Measurements from ENCODE around the gene FDPS.
A peak's percentile ranks its signal among the peaks of the same experiment; 100 is the strongest.

FDPS gene

GRCh38 chr1:155320661-155321617, 12.3 kb downstream of the FDPS start, which contains the start of gene RUSC1:
Gene RUSC1 (plus strand): TSS chr1:155320894. CDS start chr1:155321774, 880 bp downstream.
- Histone ChIP-seq H3K27ac (ENCODE audit: low read depth, low read length) (0 out of 2 replicates have a peak within 1 kb of the TSS, but pooled peaks have one; percentile 13), H3K27me3 (ENCODE audit: insufficient read depth, low read length) (peaks cover 10% of the 10 kb centered on the region; the same call in 1 of the 2 replicates), H3K9ac (ENCODE audit: low read depth, low read length) (no peak within 1 kb of the TSS; the same call in 1 of the 2 replicates), H3K4me1 (ENCODE audit: insufficient read depth, low read length) (peaks cover 11% of the 10 kb centered on the region; the same call in 1 of the 2 replicates), H3K4me3 (ENCODE audit: low read length) (peak within 1 kb of the TSS; percentile 90), H3K9me3 (ENCODE audit: insufficient read depth, low read depth, low read length) (no peaks in the 10 kb centered on the region), H3K36me3 (ENCODE audit: insufficient read depth, low read length) (peaks cover 45% of the 10 kb centered on the region)
- WGBS = 10% methylated on average over 51 of the region's 51 CpGs

DNA sequence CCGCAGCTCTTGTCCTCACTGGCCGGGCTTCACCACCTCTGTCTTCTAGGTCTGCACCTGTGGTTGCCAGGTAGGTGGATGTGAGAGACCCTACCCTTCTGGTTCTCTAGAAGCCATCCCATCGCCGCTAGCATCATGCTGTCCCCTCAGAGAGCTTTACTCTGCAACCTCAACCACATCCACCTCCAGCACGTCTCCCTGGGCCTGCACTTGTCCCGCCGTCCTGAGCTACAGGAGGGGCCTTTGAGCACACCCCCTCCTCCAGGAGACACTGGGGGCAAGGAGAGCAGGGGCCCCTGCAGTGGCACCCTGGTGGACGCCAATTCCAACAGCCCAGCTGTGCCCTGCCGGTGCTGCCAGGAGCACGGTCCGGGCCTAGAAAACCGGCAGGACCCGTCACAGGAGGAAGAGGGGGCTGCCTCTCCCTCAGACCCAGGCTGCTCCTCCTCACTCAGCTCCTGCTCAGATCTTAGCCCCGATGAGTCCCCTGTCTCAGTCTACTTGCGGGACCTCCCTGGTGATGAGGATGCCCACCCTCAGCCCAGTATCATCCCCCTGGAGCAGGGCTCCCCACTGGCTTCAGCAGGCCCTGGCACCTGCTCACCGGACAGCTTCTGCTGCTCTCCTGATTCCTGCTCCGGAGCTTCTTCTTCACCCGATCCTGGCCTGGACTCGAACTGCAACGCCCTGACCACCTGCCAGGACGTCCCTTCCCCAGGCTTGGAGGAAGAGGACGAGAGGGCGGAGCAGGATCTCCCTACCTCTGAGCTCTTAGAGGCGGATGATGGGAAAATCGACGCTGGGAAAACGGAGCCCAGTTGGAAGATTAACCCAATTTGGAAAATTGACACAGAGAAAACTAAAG, 13.2 kb downstream of the FDPS start:
- Histone ChIP-seq H3K4me1 (ENCODE audit: insufficient read depth, low read length) (peaks cover 11% of the 10 kb centered on the region; the same call in 1 of the 2 replicates), H3K4me3 (ENCODE audit: low read length) (peak overlapping the region; percentile 90), H3K27ac (ENCODE audit: low read depth, low read length) (no peak overlapping the region), H3K9me3 (ENCODE audit: insufficient read depth, low read depth, low read length) (no peaks in the 10 kb centered on the region), H3K9ac (ENCODE audit: low read depth, low read length) (0 out of 2 replicates have a peak overlapping the region, but pooled peaks have one; percentile 7), H3K27me3 (ENCODE audit: insufficient read depth, low read length) (peaks cover 10% of the 10 kb centered on the region; the same call in 1 of the 2 replicates), H3K36me3 (ENCODE audit: insufficient read depth, low read length) (peaks cover 45% of the 10 kb centered on the region)
- 33% methylated on average over 27 of the region's 27 CpGs for WGBS

- Histone ChIP-seq H3K9me3 (ENCODE audit: insufficient read depth, low read depth, low read length) (no peaks in the 10 kb centered on the region), H3K36me3 (ENCODE audit: insufficient read depth, low read length) (peaks cover 45% of the 10 kb centered on the region), H3K27ac (ENCODE audit: low read depth, low read length) (no peak overlapping the region), H3K9ac (ENCODE audit: low read depth, low read length) (0 out of 2 replicates have a peak overlapping the region, but pooled peaks have one; percentile 7), H3K4me1 (ENCODE audit: insufficient read depth, low read length) (peaks cover 11% of the 10 kb centered on the region; the same call in 1 of the 2 replicates), H3K4me3 (ENCODE audit: low read length) (peak overlapping the region; percentile 90), H3K27me3 (ENCODE audit: insufficient read depth, low read length) (peaks cover 10% of the 10 kb centered on the region; the same call in 1 of the 2 replicates)
- 2% methylated on average over 28 of the region's 28 CpGs for WGBS
Observed at GRCh38 chr1:155322571-155322952, 13.9 kb downstream of the FDPS start.

DNA sequence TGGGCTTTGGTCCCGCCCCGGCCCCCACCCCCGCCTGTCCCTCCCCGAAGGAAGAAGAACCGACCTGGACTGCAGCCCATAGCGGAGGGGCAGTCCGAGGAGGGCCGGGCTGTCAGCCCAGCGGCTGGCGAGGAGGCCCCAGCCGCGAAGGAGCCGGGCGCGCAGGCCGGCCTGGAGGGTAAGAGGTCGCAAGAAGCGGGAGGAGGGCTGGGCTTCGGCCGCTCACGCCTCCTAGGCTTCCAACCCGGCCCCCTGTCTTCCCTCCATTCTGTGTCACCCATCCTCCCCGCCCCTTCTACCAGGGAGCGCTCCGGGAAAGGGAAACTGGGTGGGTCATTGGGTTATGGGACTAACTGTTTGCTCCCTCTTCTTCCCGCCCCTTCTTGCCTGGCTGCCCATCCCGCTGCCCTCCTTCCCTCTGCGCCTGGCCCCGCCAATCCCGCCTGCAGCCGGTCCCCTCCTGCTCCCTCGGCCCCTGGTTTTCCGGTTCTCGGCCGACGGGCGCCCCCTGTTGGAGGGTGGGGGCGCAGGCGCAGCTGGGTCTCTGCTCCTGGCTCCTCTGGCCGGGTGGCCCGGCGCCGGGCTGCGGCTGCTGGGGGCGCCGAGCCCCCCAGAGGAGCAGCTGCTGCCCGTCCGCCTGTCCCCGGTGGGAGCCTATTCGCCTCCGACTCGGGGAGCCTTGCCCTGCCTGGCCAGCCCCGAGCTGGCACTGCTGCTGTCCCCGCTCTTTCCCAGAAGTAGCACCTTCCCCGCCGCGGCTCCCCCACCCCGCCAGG, 14.5 kb downstream of the FDPS start:
- peaks cover 45% of the 10 kb centered on the region for H3K36me3 ChIP-seq (ENCODE audit: insufficient read depth, low read length)
- H3K27ac ChIP-seq (ENCODE audit: low read depth, low read length) = peak overlapping the region; percentile 58; the same call in 1 of the 2 replicates
- H3K9me3 ChIP-seq (ENCODE audit: insufficient read depth, low read depth, low read length) = no peaks in the 10 kb centered on the region
- peaks cover 11% of the 10 kb centered on the region; the same call in 1 of the 2 replicates for H3K4me1 ChIP-seq (ENCODE audit: insufficient read depth, low read length)
- peaks cover 10% of the 10 kb centered on the region; the same call in 1 of the 2 replicates for H3K27me3 ChIP-seq (ENCODE audit: insufficient read depth, low read length)
- H3K9ac ChIP-seq (ENCODE audit: low read depth, low read length) = no peak overlapping the region
- WGBS = under 1% methylated on average over 55 of the region's 58 CpGs
- H3K4me3 ChIP-seq (ENCODE audit: low read length) = peak overlapping the region; percentile 90

GRCh38 chr1:155323729-155324036, 15.0 kb downstream of the FDPS start:
- no peaks in the 10 kb centered on the region for H3K9me3 ChIP-seq (ENCODE audit: insufficient read depth, low read depth, low read length)
- peak overlapping the region; percentile 83 for H3K27ac ChIP-seq (ENCODE audit: low read depth, low read length)
- peaks cover 45% of the 10 kb centered on the region for H3K36me3 ChIP-seq (ENCODE audit: insufficient read depth, low read length)
- peak overlapping the region; percentile 90 for H3K4me3 ChIP-seq (ENCODE audit: low read length)
- peaks cover 11% of the 10 kb centered on the region; the same call in 1 of the 2 replicates for H3K4me1 ChIP-seq (ENCODE audit: insufficient read depth, low read length)
- 0% methylated on average over 29 of the region's 29 CpGs for WGBS
- H3K27me3 ChIP-seq (ENCODE audit: insufficient read depth, low read length) = peaks cover 10% of the 10 kb centered on the region; the same call in 1 of the 2 replicates
- peak overlapping the region; percentile 71 for H3K9ac ChIP-seq (ENCODE audit: low read depth, low read length)

- under 1% methylated on average over 44 of the region's 44 CpGs for WGBS
- Histone ChIP-seq H3K9me3 (ENCODE audit: insufficient read depth, low read depth, low read length) (no peaks in the 10 kb centered on the region), H3K4me1 (ENCODE audit: insufficient read depth, low read length) (peaks cover 11% of the 10 kb centered on the region; the same call in 1 of the 2 replicates), H3K9ac (ENCODE audit: low read depth, low read length) (peak overlapping the region; percentile 71), H3K27me3 (ENCODE audit: insufficient read depth, low read length) (peaks cover 10% of the 10 kb centered on the region; the same call in 1 of the 2 replicates), H3K27ac (ENCODE audit: low read depth, low read length) (peak overlapping the region; percentile 83), H3K4me3 (ENCODE audit: low read length) (peak overlapping the region; percentile 90), H3K36me3 (ENCODE audit: insufficient read depth, low read length) (peaks cover 43% of the 10 kb centered on the region)
Observed at GRCh38 chr1:155324037-155324716, 15.5 kb downstream of the FDPS start.

- 6% methylated on average over 59 of the region's 59 CpGs for WGBS
- Histone ChIP-seq H3K9me3 (ENCODE audit: insufficient read depth, low read depth, low read length) (no peaks in the 10 kb centered on the region), H3K4me1 (ENCODE audit: insufficient read depth, low read length) (peaks cover 11% of the 10 kb centered on the region; the same call in 1 of the 2 replicates), H3K27ac (ENCODE audit: low read depth, low read length) (peak overlapping the region; percentile 55; the same call in 1 of the 2 replicates), H3K4me3 (ENCODE audit: low read length) (peak overlapping the region; percentile 90), H3K27me3 (ENCODE audit: insufficient read depth, low read length) (peaks cover 10% of the 10 kb centered on the region; the same call in 1 of the 2 replicates), H3K9ac (ENCODE audit: low read depth, low read length) (peak overlapping the region; percentile 71), H3K36me3 (ENCODE audit: insufficient read depth, low read length) (peaks cover 39% of the 10 kb centered on the region)
Observed at GRCh38 chr1:155324717-155325602, 16.3 kb downstream of the FDPS start.

DNA sequence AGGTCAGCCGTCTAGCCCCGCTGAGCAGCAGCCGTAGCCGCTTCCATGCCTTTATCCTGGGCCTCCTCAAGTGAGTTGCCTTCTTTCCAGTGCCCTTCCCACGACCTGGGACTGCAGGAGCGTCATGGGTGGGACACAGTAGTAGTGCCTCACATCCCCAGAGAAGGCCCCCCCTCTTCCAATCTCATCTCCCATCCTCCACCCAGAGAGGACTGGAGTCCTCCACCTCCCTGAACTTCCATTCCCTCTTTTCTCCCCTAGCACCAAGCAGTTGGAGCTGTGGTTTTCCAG, 16.9 kb downstream of the FDPS start:
- no peak overlapping the region; the same call in 1 of the 2 replicates for H3K27ac ChIP-seq (ENCODE audit: low read depth, low read length)
- 63% methylated on average over 6 of the region's 6 CpGs for WGBS
- peak overlapping the region; percentile 71 for H3K9ac ChIP-seq (ENCODE audit: low read depth, low read length)
- H3K9me3 ChIP-seq (ENCODE audit: insufficient read depth, low read depth, low read length) = no peaks in the 10 kb centered on the region
- peak overlapping the region; percentile 90 for H3K4me3 ChIP-seq (ENCODE audit: low read length)
- H3K27me3 ChIP-seq (ENCODE audit: insufficient read depth, low read length) = peaks cover 10% of the 10 kb centered on the region; the same call in 1 of the 2 replicates
- peaks cover 11% of the 10 kb centered on the region; the same call in 1 of the 2 replicates for H3K4me1 ChIP-seq (ENCODE audit: insufficient read depth, low read length)
- H3K36me3 ChIP-seq (ENCODE audit: insufficient read depth, low read length) = peaks cover 42% of the 10 kb centered on the region

DNA sequence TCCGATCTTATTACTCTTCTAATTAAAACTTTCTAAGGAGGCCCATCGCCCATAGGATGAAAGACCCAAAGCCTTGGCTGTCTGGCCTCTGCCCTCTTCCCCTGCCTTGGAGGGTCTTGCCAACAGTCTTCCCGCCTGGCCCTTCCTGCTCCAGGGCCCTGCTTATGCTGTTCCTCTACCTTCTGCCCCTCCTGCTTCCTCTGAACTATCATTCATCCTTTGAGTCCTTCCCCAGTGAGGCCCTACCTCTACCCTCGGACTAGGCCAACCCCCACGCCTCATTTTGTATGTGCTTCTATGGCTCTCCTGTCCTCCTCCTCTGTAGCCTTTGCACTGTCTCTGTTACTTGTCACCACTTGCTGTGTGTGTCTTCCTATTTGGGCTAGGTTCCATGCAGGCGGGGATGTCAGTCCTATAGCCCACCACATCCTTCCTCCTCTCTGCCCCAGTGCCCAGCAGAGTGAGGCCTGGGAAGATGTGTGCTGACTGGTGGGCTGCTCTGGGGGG, 17.4 kb downstream of the FDPS start:
- 88% methylated on average over 6 of the region's 6 CpGs for WGBS
- H3K36me3 ChIP-seq (ENCODE audit: insufficient read depth, low read length) = peaks cover 47% of the 10 kb centered on the region
- no peak overlapping the region for H3K9ac ChIP-seq (ENCODE audit: low read depth, low read length)
- peaks cover 10% of the 10 kb centered on the region; the same call in 1 of the 2 replicates for H3K27me3 ChIP-seq (ENCODE audit: insufficient read depth, low read length)
- H3K9me3 ChIP-seq (ENCODE audit: insufficient read depth, low read depth, low read length) = no peaks in the 10 kb centered on the region
- peaks cover 11% of the 10 kb centered on the region; the same call in 1 of the 2 replicates for H3K4me1 ChIP-seq (ENCODE audit: insufficient read depth, low read length)
- peak overlapping the region; percentile 90; the same call in 1 of the 2 replicates for H3K4me3 ChIP-seq (ENCODE audit: low read length)
- no peak overlapping the region for H3K27ac ChIP-seq (ENCODE audit: low read depth, low read length)

Data from HUES64 (cell line).